Neural crest cell (in vitro differentiated cells): ENCODE results near the gene EPB41L2. TPM values are rescaled to one million over a fixed set of nuclear protein-coding genes. Genes with fewer than 3 reads are reported as not detected.

ENCODE experiments used
- DNase-seq: peaks from one replicate; pipeline ENCODE4 v3.0.0; 2021; ENCODE audit warnings: low read depth, mixed read lengths, low spot score
- H3K27ac Mint-ChIP-seq: one replicate; pipeline ENCODE4 v1.8.0; 2021; ENCODE audit warnings: mild to moderate bottlenecking, mixed read lengths; ENCODE audit not compliant: unreplicated experiment
- H3K27me3 Mint-ChIP-seq: 2 replicates; pipeline ENCODE4 v1.8.0; 2021; ENCODE audit warnings: low read depth, mild to moderate bottlenecking, mixed read lengths
- H3K36me3 Mint-ChIP-seq: 2 replicates; pipeline ENCODE4 v1.8.0; 2021; ENCODE audit warnings: low read depth, mild to moderate bottlenecking, mixed read lengths
- H3K4me1 Mint-ChIP-seq: 2 replicates; pipeline ENCODE4 v1.8.0; 2021; ENCODE audit warnings: mixed read lengths
- H3K4me3 Mint-ChIP-seq: one replicate; pipeline ENCODE4 v1.8.0; 2021; ENCODE audit warnings: mild to moderate bottlenecking, mixed read lengths
- H3K9me3 Mint-ChIP-seq: 2 replicates; pipeline ENCODE4 v1.8.0; 2021; ENCODE audit warnings: mixed read lengths
- total RNA-seq: library from RNA; stranded (reverse); gene quantifications from 2 replicates; pipeline ENCODE4 v1.2.1, GENCODE V29; 2021
- TF ChIP-seq, protein P1 (sequence below): fragments of 200-600 bp; sonication (generic); conservative IDR thresholded peaks from 2 replicates; pipeline ENCODE4 v1.5.0; 2021; ENCODE audit warnings: antibody characterized with exemption, mild to moderate bottlenecking

The EPB41L2 gene
- total RNA-seq, 1 donor from 2014 or later = 114 TPM

DNA sequence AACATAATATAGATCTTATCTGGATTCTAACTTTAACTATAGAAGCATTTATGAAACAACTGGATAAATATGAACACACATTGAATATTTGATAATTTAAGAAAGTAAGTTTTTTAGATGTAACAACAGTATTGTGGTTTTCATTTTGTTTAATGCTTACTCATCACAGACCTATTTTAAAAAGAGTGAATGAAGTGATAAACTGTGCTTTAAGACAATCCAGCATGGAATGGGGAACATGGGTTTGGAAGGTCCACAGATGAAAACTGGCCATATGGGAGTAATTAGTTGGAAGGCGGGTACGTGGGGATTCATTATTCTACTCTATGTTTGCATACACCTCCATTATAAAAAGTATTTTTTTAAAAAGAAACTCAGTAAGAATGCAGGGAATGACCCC, 21.2 kb downstream of the EPB41L2 start:
- Mint-ChIP-seq H3K36me3 (peaks cover 2% of the 10 kb centered on the region), H3K27me3 (no peaks in the 10 kb centered on the region), H3K4me1 (peaks cover 32% of the 10 kb centered on the region), H3K27ac (no peak overlapping the region), H3K4me3 (no peak overlapping the region), H3K9me3 (no peaks in the 10 kb centered on the region)
- DNase-seq = no peak
- TF ChIP-seq, protein P1, sequence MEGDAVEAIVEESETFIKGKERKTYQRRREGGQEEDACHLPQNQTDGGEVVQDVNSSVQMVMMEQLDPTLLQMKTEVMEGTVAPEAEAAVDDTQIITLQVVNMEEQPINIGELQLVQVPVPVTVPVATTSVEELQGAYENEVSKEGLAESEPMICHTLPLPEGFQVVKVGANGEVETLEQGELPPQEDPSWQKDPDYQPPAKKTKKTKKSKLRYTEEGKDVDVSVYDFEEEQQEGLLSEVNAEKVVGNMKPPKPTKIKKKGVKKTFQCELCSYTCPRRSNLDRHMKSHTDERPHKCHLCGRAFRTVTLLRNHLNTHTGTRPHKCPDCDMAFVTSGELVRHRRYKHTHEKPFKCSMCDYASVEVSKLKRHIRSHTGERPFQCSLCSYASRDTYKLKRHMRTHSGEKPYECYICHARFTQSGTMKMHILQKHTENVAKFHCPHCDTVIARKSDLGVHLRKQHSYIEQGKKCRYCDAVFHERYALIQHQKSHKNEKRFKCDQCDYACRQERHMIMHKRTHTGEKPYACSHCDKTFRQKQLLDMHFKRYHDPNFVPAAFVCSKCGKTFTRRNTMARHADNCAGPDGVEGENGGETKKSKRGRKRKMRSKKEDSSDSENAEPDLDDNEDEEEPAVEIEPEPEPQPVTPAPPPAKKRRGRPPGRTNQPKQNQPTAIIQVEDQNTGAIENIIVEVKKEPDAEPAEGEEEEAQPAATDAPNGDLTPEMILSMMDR = no peak

DNA sequence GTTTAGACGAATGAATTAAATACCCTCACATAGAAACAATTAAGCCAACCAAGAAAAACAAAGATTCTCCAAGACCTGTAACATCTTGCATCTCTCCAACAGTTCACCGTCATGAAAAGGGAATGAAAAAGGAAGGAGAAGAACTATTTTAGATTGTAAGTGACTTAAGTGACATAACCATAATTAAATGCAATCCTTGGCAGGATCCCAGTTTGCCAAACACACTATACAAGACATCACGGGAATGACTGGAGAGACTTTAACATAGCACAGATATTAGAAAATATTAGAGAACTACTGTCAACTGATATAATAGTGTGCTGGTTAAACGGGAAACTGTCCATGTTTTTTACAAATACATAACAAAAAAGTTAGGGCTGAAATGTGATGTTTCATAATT, 22.2 kb downstream of the EPB41L2 start:
- Mint-ChIP-seq H3K36me3 (peaks cover 2% of the 10 kb centered on the region), H3K9me3 (no peaks in the 10 kb centered on the region), H3K27ac (no peak overlapping the region), H3K4me1 (peaks cover 32% of the 10 kb centered on the region), H3K27me3 (no peaks in the 10 kb centered on the region), H3K4me3 (no peak overlapping the region)
- TF ChIP-seq, protein P1 = no peak
- no peak for DNase-seq

DNA sequence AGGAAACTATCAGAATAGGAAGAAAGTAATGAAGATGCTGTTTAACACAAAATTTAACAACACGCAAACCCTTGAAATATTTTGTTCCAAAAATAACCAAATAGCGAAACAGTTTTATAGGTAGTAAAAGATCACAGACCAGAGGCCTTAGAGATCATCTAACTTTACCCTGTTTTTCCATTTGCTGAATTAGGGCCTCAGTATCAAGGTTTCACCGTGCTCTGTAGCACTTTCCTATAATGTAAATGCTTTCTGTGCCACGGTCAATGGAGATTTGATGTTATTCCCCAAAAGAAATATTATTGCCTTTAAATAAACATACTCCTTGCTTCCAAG, 23.7 kb downstream of the EPB41L2 start:
- H3K4me1 Mint-ChIP-seq = peaks cover 24% of the 10 kb centered on the region
- H3K9me3 Mint-ChIP-seq = no peaks in the 10 kb centered on the region
- no peak overlapping the region for H3K4me3 Mint-ChIP-seq
- TF ChIP-seq, protein P1 = no peak
- H3K27me3 Mint-ChIP-seq = no peaks in the 10 kb centered on the region
- DNase-seq = no peak
- H3K36me3 Mint-ChIP-seq = peaks cover 2% of the 10 kb centered on the region
- H3K27ac Mint-ChIP-seq = peak overlapping the region; percentile 76

DNA sequence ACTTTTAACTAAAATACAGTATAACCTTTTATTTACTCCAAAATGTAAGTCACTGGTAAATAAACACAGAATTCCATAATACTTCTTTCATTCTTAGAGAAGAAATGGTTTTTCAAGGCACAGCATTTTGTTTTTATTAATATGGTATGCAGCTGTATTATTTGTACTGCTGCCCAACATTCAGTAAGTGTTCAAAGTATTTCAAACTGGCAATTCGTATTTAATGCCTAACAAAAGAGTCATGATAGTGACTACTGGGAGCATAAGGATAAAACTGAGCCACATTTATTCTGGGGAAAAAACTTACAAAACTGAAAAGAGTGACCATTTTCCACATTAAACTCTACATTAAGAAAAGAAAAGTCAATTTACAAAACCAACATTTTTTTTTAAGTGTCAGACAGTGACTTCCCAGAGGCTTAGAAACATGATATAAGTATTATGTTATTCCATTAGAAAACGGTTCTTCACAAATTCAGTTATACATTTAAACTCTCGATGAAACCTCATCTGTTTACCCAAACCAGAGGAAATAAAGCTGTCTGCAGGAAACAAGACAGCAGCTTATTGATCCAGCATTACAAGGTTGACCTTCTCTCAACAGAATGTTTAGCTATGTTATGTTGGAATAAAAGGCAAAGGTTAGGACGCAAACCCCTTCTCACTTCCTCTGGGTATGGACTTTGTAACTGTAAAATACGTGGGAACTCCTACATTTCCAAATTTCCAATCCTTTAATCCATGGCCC, 24.3 kb downstream of the EPB41L2 start:
- DNase-seq = no peak
- H3K36me3 Mint-ChIP-seq = peaks cover 2% of the 10 kb centered on the region
- no peaks in the 10 kb centered on the region for H3K27me3 Mint-ChIP-seq
- TF ChIP-seq, protein P1 = no peak
- peaks cover 23% of the 10 kb centered on the region for H3K4me1 Mint-ChIP-seq
- peak overlapping the region; percentile 76 for H3K27ac Mint-ChIP-seq
- no peaks in the 10 kb centered on the region for H3K9me3 Mint-ChIP-seq
- H3K4me3 Mint-ChIP-seq = no peak overlapping the region

- H3K36me3 Mint-ChIP-seq = no peaks in the 10 kb centered on the region
- H3K27ac Mint-ChIP-seq = no peak overlapping the region
- no peaks in the 10 kb centered on the region for H3K27me3 Mint-ChIP-seq
- no peak overlapping the region for H3K4me3 Mint-ChIP-seq
- peaks cover 16% of the 10 kb centered on the region for H3K4me1 Mint-ChIP-seq
- no peaks in the 10 kb centered on the region for H3K9me3 Mint-ChIP-seq
- TF ChIP-seq, protein P1 = no peak
- no peak for DNase-seq
Observed at GRCh38 chr6:131037194-131037897, 25.7 kb downstream of the EPB41L2 start.
